HEK293 (cell line): ENCODE results near the gene SPACDR.

ENCODE experiments used
- CTCF ChIA-PET: fragments of 350-600 bp; formaldehyde crosslinking; extraction: SDS; loops from one replicate; lab custom pipeline; 2021; ENCODE audit warnings: antibody characterized with exemption; lab: Yijun Ruan, JAX
- POLR2A ChIA-PET: fragments of 300-600 bp; formaldehyde crosslinking; extraction: SDS; loops from one replicate; lab custom pipeline; 2020; ENCODE audit warnings: antibody characterized with exemption, inconsistent platforms; lab: Yijun Ruan, JAX
- H3K27ac ChIP-seq: fragments of 200-500 bp; sonication (Bioruptor generic); 2 replicates; pipeline ENCODE4 v1.5.1; 2014; ENCODE audit warnings: low read depth, low read length, control low read depth, inconsistent platforms; ENCODE audit errors: extremely low read depth
- H3K36me3 ChIP-seq, 2 experiments: fragments of 200-500 bp in 1 of 2; sonication (Bioruptor generic) in 1 of 2; 1 replicate in 1 of 2; 2 replicates in 1 of 2; pipeline ENCODE4 v1.5.1; 2014 to 2017; ENCODE audit warnings: inconsistent platforms in 2 of 2, low read length in 2 of 2; ENCODE audit not compliant: control insufficient read depth in 2 of 2, insufficient read depth in 1 of 2
- H3K4me1 ChIP-seq: fragments of 200-500 bp; sonication (Bioruptor generic); 2 replicates; pipeline ENCODE4 v1.5.1; 2014; ENCODE audit warnings: mild to moderate bottlenecking, low read length, inconsistent platforms; ENCODE audit not compliant: control insufficient read depth, insufficient read depth
- H3K4me3 ChIP-seq: 2 replicates; pipeline ENCODE4 v1.5.1; 2011; ENCODE audit warnings: low read depth, mild to moderate bottlenecking, control low read depth, low read length, moderate library complexity
- H3K9me3 ChIP-seq: fragments of 200-500 bp; sonication (Bioruptor generic); 2 replicates; pipeline ENCODE4 v1.5.1; 2014; ENCODE audit warnings: low read depth, low read length, inconsistent platforms; ENCODE audit not compliant: control insufficient read depth, insufficient read depth
- GLI2 ChIP-seq: fragments of 450-650 bp; formaldehyde crosslinking; IDR thresholded peaks from 2 replicates; pipeline ENCODE4; 2017; ENCODE audit warnings: missing biosample characterization, missing genetic modification characterization, low read depth, borderline replicate concordance
- PRDM10 ChIP-seq: fragments of 450-650 bp; formaldehyde crosslinking; IDR thresholded peaks from 2 replicates; pipeline ENCODE4 v1.5.1; 2016; ENCODE audit warnings: missing biosample characterization, missing genetic modification characterization
- PRDM4 ChIP-seq: fragments of 450-650 bp; formaldehyde crosslinking; IDR thresholded peaks from 2 replicates; pipeline ENCODE4 v1.5.1; 2017; ENCODE audit warnings: missing biosample characterization, missing genetic modification characterization
- SALL2 ChIP-seq: fragments of 450-650 bp; formaldehyde crosslinking; IDR thresholded peaks from 2 replicates; pipeline ENCODE4 v1.5.0; 2017; ENCODE audit warnings: missing biosample characterization, mild to moderate bottlenecking, missing genetic modification characterization, borderline replicate concordance
- TCF7L2 ChIP-seq: IDR thresholded peaks from 2 replicates; pipeline ENCODE4 v1.6.1; 2011; ENCODE audit warnings: low read depth, mild to moderate bottlenecking, inconsistent platforms, low read length, moderate library complexity, borderline replicate concordance
- ZBTB17 ChIP-seq: fragments of 450-650 bp; formaldehyde crosslinking; IDR thresholded peaks from 2 replicates; pipeline ENCODE4 v1.5.1; 2016; ENCODE audit warnings: missing biosample characterization, missing genetic modification characterization
- ZFHX2 ChIP-seq: fragments of 450-650 bp; formaldehyde crosslinking; conservative IDR thresholded peaks from 2 replicates; pipeline ENCODE4 v1.5.1; 2016; ENCODE audit warnings: missing biosample characterization, missing genetic modification characterization
- ZNF16 ChIP-seq: fragments of 450-650 bp; formaldehyde crosslinking; IDR thresholded peaks from 2 replicates; pipeline ENCODE4 v1.5.1; 2016; ENCODE audit warnings: low read depth, missing biosample characterization, missing genetic modification characterization
- ZNF2 ChIP-seq: fragments of 450-650 bp; formaldehyde crosslinking; IDR thresholded peaks from 2 replicates; pipeline ENCODE4 v1.5.1; 2016; ENCODE audit warnings: missing biosample characterization, missing genetic modification characterization
- ZNF48 ChIP-seq: fragments of 450-650 bp; formaldehyde crosslinking; IDR thresholded peaks from 2 replicates; pipeline ENCODE4 v1.5.1; 2016; ENCODE audit warnings: missing biosample characterization, missing genetic modification characterization
- ZNF549 ChIP-seq: fragments of 450-650 bp; IDR thresholded peaks from 2 replicates; pipeline ENCODE4 v1.5.1; 2018; ENCODE audit warnings: missing biosample characterization, missing genetic modification characterization, mild to moderate bottlenecking, inconsistent platforms, moderate library complexity
- ZNF626 ChIP-seq: fragments of 450-650 bp; sonication (Bioruptor Pico); formaldehyde crosslinking; IDR thresholded peaks from 2 replicates; pipeline ENCODE4 v1.5.1; 2018; ENCODE audit warnings: missing biosample characterization, missing genetic modification characterization, inconsistent platforms
- ZNF660 ChIP-seq: fragments of 450-650 bp; IDR thresholded peaks from 2 replicates; pipeline ENCODE4 v1.5.1; 2018; ENCODE audit warnings: missing biosample characterization, mild to moderate bottlenecking, missing genetic modification characterization
- ZNF843 ChIP-seq: fragments of 450-650 bp; formaldehyde crosslinking; IDR thresholded peaks from 2 replicates; pipeline ENCODE4 v1.5.1; 2016; ENCODE audit warnings: missing biosample characterization, missing genetic modification characterization

SPACDR gene

DNA sequence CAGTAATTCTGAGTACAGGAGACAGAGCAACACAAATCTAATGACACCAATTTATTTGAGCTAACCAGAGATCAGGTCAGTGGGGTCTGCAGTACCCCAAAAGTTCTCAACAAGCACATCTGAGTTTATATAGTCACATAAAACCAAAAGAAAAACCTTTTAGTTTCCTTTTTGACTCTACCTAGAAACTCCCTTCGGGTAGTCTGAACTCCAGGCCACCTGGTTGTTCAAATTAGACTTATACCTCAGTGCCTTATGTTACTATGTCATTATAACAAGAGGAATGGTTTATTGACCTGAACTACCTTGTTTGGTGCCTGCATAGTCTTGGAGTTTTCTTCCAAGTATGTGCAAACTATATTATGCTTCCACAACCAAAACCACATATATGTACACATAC lies 50.2 kb downstream of the SPACDR start (continued):
- TF ChIP-seq SALL2 (tag by site-specific recombination) (no peak), ZNF843 (tag by site-specific recombination) (no peak)
- TF ChIP-seq, all 188 proteins: peak for 0

GRCh38 chr7:100413346-100413745 lies 50.7 kb downstream of the SPACDR start:
- H3K36me3 ChIP-seq: no peaks in the 10 kb centered on the region
- no peak for TF ChIP-seq ZNF626 (tag by site-specific recombination)
- TF ChIP-seq PRDM10: 0 out of 2 replicates have a peak, but pooled peaks have one; percentile 6
- TF ChIP-seq, all 188 proteins: peak for 1
- Histone ChIP-seq H3K4me1 (no peaks in the 10 kb centered on the region), H3K27ac (no peak overlapping the region), H3K9me3 (no peaks in the 10 kb centered on the region), H3K4me3 (no peak overlapping the region)
- POLR2A ChIA-PET: interaction anchor here (1.0 kb wide), 1 partner anchor 15 kb away, joined by 3 read pairs; the partner anchor contains the start of gene ZCWPW1
- CTCF ChIA-PET: interaction anchor here (2.0 kb wide), 1 partner anchor 11 kb away, joined by 5 read pairs; no protein-coding TSS in a partner anchor

GRCh38 chr7:100411101-100411500 lies 53.0 kb downstream of the SPACDR start:
- H3K27ac ChIP-seq: no peak overlapping the region
- TF ChIP-seq TCF7L2 (no peak), ZBTB17 (tag by site-specific recombination) (no peak), ZNF549 (tag by site-specific recombination) (no peak), PRDM4 (tag by site-specific recombination) (no peak), ZNF660 (tag by site-specific recombination) (no peak), GLI2 (tag by site-specific recombination) (no peak), SALL2 (tag by site-specific recombination) (no peak), ZNF2 (no peak), ZNF48 (tag by site-specific recombination) (no peak), ZNF16 (tag by site-specific recombination) (no peak), ZFHX2 (tag by site-specific recombination) (no peak)
- H3K9me3 ChIP-seq: no peaks in the 10 kb centered on the region
- POLR2A ChIA-PET: interaction anchor here (0.9 kb wide), 1 partner anchor 17 kb away, joined by 3 read pairs; the partner anchor contains the start of gene ZCWPW1
- CTCF ChIA-PET: interaction anchor here (0.7 to 2.1 kb wide), 3 partner anchors 9 to 278 kb away, joined by 4 to 5 read pairs (median 4); no protein-coding TSS in a partner anchor
- H3K4me1 ChIP-seq: 0 out of 2 replicates have a peak, but pooled peaks cover 6% of the 10 kb centered on the region
- H3K4me3 ChIP-seq: no peak overlapping the region
- no peaks in the 10 kb centered on the region for H3K36me3 ChIP-seq
